ENCODE measurements around the gene RNF212.

DNA sequence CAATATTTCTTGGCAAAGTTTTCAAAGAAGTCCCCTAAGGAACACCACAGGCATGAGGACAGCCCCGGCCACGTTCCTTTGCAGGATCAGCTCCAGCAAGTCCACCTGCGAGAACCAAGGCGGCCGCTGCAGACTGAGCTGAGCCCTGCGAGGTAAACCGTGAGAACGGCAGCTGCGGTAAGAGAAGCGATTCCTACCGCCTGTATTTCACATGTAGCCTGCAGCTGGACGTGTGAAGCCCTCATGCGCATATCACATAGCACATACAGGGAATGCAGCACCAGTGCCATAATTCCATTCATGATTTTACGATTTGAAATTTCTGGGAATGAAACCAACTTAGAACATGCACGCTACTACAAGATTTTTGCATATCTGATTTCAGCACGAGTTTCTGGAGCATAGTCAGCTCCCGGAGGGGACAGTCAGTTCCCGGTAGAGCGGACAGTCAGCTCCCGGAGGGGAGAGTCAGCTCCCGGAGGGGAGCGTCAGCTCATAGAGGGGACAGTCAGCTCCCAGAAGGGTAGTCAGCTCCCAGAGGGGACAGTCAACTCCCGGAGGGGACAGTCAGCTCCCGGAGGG is 60.2 kb downstream of the RNF212 start:
- TF ChIP-seq, protein P1, sequence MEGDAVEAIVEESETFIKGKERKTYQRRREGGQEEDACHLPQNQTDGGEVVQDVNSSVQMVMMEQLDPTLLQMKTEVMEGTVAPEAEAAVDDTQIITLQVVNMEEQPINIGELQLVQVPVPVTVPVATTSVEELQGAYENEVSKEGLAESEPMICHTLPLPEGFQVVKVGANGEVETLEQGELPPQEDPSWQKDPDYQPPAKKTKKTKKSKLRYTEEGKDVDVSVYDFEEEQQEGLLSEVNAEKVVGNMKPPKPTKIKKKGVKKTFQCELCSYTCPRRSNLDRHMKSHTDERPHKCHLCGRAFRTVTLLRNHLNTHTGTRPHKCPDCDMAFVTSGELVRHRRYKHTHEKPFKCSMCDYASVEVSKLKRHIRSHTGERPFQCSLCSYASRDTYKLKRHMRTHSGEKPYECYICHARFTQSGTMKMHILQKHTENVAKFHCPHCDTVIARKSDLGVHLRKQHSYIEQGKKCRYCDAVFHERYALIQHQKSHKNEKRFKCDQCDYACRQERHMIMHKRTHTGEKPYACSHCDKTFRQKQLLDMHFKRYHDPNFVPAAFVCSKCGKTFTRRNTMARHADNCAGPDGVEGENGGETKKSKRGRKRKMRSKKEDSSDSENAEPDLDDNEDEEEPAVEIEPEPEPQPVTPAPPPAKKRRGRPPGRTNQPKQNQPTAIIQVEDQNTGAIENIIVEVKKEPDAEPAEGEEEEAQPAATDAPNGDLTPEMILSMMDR (conservative IDR thresholded peaks at IDR 0.05; ENCODE audit: low read length), result no peak
- TF ChIP-seq EZH2phosphoT487 (IDR thresholded peaks at IDR 0.05; ENCODE audit: borderline replicate concordance), result no peak
